HG03521 (cell line): Measurements from ENCODE around the gene AHCTF1.

Source experiments
- ATAC-seq: cut with Tn5 transposase; IDR thresholded peaks from one replicate; pipeline ENCODE4 v1.9.1; 2021; ENCODE audit warnings: mild to moderate bottlenecking, moderate library complexity; ENCODE audit not compliant: unreplicated experiment

The AHCTF1 gene

GRCh38 chr1:246801241-246802020 lies 130.3 kb downstream of the AHCTF1 start:
- ATAC-seq = no peak

- no peak for ATAC-seq
These were observed 131.0 kb downstream of the AHCTF1 start for GRCh38 chr1:246800756-246801155.

GRCh38 chr1:246800356-246800755 lies 131.4 kb downstream of the AHCTF1 start:
- ATAC-seq = no peak

GRCh38 chr1:246798606-246799496 lies 132.9 kb downstream of the AHCTF1 start:
- no peak for ATAC-seq

- ATAC-seq = no peak
These were observed 133.6 kb downstream of the AHCTF1 start for GRCh38 chr1:246798107-246798506.

- no peak for ATAC-seq
These were observed 134.2 kb downstream of the AHCTF1 start for GRCh38 chr1:246797597-246797996.

DNA sequence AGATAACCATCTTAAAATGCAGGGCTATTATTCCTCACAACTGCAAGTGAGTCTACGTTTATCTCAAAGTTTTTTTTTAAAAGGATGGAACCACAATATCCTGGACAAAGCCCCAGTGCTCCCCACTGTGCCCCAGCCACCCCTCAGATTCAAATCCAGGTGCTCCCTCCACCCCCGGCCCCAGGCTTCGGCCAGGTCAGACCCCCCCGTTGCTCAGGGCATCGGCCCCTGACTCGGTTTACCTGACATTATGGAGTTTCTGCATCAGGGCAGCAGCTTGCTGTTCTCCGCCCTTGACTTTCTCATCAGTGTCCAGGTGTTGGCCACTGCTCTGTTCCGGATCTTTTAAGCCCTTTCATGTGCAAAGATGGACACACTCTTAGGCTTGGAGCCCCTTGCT lies 134.6 kb downstream of the AHCTF1 start:
- no peak for ATAC-seq

DNA sequence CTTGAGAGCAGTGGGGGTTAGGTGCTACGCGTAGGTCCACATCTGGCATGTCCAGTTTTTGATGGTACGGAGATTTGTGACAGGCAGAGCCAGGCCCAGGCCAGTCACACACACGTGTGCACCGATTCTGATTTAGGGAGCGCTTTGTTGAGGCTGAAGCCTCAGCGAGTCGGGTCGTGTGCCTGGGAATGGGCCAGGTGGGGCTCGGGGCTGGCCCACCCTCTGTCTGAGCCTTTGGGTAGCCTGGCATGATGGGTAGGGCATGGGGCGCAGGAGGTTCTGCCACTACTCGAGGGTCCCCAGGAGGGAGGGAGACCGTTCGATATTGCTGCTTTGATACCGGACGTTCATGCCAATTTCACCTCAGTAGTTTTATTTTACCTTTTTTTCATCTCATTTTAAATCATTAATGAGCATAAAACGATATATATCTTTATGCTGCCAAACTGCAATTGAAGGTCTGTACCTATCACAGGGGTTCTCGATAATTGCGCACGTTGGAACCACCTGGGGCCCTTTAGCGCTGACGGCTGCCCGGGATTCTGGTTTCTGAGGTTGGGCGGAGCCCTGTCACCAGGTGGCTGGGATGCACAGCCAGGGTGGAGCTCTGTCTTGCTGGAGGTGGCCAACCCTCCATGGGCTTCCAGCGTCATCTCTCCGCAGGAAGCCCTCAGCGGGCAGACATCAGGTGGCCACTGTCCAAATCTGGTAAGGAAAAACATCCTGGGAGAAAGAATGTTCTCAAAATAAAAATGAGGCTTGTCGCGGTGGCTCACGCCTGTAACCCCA lies 135.6 kb downstream of the AHCTF1 start:
- ATAC-seq = no peak

- no peak for ATAC-seq
These were observed 136.7 kb downstream of the AHCTF1 start for GRCh38 chr1:246794828-246795671.

DNA sequence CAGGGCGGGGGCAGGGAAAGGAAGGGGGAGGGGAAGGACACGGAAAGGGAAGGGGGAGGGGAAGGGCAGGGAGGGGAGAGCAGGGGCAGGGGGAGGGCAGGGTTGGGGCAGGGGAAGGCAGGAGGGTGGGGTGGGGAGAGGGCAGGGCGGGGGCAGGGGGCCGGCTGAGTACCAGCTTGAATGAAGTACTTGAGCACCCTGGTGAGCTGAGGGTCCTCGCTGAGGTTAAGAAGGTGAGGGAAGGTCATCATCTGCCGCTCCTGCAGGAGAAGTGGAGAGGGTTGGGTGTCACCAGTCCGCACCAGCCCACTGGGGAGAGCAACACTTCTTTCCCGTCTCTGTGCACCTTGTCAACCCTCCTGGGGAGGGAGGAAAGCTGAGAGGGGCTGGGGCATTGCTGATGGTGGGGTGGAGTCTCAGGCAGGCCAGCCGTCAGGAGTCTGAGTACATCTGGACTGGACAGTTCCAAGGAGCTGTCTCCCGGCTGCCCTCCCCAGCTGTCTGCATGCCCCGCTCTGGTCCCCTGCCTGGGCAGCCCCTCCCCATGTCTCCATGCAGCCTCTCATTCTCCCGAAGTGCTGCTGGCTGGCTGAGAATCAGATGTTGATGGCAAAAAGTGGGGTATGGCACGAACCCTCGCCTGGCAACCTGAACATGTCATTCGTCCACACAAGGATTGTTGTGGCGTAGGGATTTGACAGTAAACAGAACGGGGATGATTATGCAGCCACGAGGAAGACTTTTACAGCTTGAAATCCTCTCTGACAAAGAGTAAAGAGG lies 137.5 kb downstream of the AHCTF1 start:
- ATAC-seq = no peak

DNA sequence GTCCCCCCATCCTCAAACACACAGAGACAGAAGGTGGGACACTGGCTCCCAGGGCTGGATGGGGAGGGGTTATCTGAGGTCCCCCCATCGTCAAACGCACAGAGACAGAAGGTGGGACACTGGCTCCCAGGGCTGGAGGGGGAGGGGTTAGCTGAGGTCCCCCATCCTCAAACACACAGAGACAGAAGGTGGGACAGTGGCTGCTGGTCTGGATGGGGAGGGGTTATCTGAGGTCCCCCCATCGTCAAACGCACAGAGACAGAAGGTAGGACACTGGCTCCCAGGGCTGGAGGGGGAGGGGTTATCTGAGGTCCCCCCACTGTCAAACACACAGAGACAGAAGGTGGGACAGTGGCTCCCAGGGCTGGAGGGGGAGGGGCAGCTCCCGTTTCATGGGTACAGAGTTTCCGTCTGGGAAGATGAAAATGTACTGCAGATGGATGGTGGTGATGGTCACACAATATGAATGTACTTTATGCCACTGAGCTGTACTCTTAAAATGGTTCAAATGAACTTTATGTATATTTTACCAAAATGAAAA lies 138.3 kb downstream of the AHCTF1 start:
- ATAC-seq = no peak

DNA sequence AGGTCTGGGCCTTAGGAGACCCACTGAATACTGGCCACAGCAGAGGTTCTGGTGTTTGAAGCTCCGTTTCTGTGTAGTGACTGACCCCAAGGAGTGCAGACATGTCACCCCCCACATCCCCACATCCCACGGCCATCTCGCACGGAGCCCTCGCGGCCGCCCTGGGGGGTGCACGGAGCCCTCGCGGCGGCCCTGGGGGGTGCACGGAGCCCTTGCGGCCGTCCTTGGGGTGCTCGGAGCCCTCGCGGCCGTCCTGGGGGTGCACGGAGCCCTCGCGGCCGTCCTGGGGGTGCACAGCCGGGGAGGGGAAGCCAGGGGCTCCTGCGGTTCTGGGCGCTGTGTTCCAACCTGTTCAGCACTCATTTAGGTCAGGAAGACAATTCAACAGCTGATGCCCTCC lies 139.1 kb downstream of the AHCTF1 start:
- ATAC-seq = no peak

DNA sequence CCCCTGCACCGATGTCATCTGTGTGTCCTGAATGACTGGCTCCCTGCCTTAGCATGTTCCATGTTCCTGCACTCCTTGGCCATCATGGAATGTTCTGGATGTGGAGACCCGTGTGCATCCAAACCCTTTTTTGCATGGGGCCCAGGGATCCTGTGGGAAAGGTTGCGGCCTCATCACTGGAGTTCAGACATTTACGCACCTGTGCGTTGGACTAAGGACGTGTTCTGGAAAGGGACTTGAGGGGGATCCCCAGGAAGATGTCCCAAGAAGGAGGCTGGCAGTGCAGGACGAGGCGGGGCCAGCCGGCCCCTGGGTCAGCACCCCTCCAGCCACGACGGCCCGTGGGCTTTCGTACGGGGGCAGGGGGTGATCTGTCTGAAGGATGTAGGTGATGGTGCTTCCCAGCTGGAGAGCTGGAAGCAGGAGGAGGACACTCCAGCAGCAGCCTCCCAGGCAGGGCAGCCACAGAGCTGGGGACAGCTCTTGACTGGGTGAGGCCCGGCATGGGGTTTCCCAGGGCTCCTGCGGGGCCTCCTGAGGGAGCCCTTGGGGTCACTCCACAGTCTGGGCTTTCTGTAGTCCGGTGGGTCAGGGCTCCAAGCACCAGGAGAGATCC lies 140.3 kb downstream of the AHCTF1 start:
- no peak for ATAC-seq

DNA sequence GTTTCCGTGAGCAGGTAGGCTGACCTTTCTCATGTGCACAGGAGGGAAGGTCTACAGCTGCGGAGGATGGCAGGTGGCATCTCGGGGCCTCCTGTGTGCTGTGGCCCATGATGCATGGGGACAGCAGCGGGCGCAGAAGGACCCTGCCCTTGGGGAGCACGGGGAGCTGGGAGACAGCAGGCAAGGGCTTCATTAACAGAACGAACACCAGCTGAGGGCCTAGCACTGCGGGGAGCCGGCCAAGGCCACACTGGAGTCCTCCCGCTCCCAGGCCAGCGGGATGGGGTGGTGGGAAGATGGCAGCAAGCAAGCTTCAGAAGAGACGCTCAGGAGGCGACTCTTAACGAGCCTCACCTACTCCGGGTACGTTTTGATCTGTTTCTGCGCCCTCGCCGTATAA lies 140.9 kb downstream of the AHCTF1 start:
- no peak for ATAC-seq

- no peak for ATAC-seq
These were observed 141.4 kb downstream of the AHCTF1 start for GRCh38 chr1:246790364-246790763.

GRCh38 chr1:246789454-246790339 lies 142.1 kb downstream of the AHCTF1 start:
- ATAC-seq = no peak
